PC-9 (cell line): ENCODE measurements around the gene PPM1H.

Source experiments
- CTCF ChIP-seq: fragments of 200-600 bp; sonication (generic); conservative IDR thresholded peaks from 2 replicates; pipeline ENCODE4 v1.6.1; 2017; ENCODE audit warnings: mixed run types, antibody characterized with exemption, mild to moderate bottlenecking, moderate library complexity
- EZH2 ChIP-seq: fragments of 200-600 bp; sonication (generic); IDR thresholded peaks from 2 replicates; pipeline ENCODE4 v1.8.0; 2017; ENCODE audit warnings: antibody characterized with exemption, low read depth

- no peak for TF ChIP-seq CTCF
- TF ChIP-seq EZH2, result no peak
Measured at GRCh38 chr12:62649412-62650138, 285.4 kb downstream of the PPM1H start.
